Fibroblast of skin of left quadriceps (primary cell): ENCODE data around the gene MEAF6.

Source experiments
- DNase-seq, 2 experiments: peaks; one replicate each; pipeline ENCODE4 v3.0.0-alpha.2; 2013; ENCODE audit warnings: low read depth in 2 of 2

MEAF6 gene

GRCh38 chr1:37474046-37474696 is 40.4 kb downstream of the MEAF6 start, which contains the start of gene ZC3H12A:
TSS of gene ZC3H12A (plus strand) at chr1:37474580. CDS start at chr1:37475497, 917 bp downstream.
- DNase-seq = peak; percentile 63 to 70

- no peak for DNase-seq
Measured at GRCh38 chr1:37473431-37474045, 41.0 kb downstream of the MEAF6 start.

GRCh38 chr1:37472994-37473393 is 41.6 kb downstream of the MEAF6 start:
- no peak for DNase-seq

GRCh38 chr1:37472281-37472680 is 42.3 kb downstream of the MEAF6 start:
- DNase-seq = no peak

GRCh38 chr1:37471345-37472231 is 43.0 kb downstream of the MEAF6 start:
- peak in 1 of 2 experiments; percentile 36 for DNase-seq

GRCh38 chr1:37469386-37469785 is 45.2 kb downstream of the MEAF6 start:
- DNase-seq = no peak

- DNase-seq = no peak
Measured at GRCh38 chr1:37468037-37468436, 46.5 kb downstream of the MEAF6 start.

GRCh38 chr1:37465593-37466517 is 48.7 kb downstream of the MEAF6 start:
- no peak for DNase-seq

GRCh38 chr1:37464443-37464842 is 50.1 kb downstream of the MEAF6 start:
- DNase-seq = no peak

- no peak for DNase-seq
Measured at GRCh38 chr1:37461698-37462436, 52.7 kb downstream of the MEAF6 start.

GRCh38 chr1:37458551-37458950 is 56.0 kb downstream of the MEAF6 start:
- DNase-seq = no peak

GRCh38 chr1:37456614-37457013 is 58.0 kb downstream of the MEAF6 start:
- no peak for DNase-seq

GRCh38 chr1:37455516-37455915 is 59.0 kb downstream of the MEAF6 start:
- DNase-seq = no peak

GRCh38 chr1:37453647-37454046 is 60.9 kb downstream of the MEAF6 start:
- DNase-seq = no peak

- DNase-seq = no peak
Measured at GRCh38 chr1:37452416-37452815, 62.1 kb downstream of the MEAF6 start.

- DNase-seq = no peak
Measured at GRCh38 chr1:37449936-37450335, 64.6 kb downstream of the MEAF6 start.

GRCh38 chr1:37448691-37449417 is 65.7 kb downstream of the MEAF6 start:
- no peak for DNase-seq

- DNase-seq = no peak
Measured at GRCh38 chr1:37448185-37448584, 66.4 kb downstream of the MEAF6 start.

GRCh38 chr1:37446874-37447273 is 67.7 kb downstream of the MEAF6 start:
- no peak for DNase-seq

GRCh38 chr1:37442644-37443043 is 71.9 kb downstream of the MEAF6 start:
- no peak for DNase-seq
